ENCODE measurements around the gene UBE2J2.

GRCh38 chr1:1205769-1206375 is 67.8 kb downstream of the UBE2J2 start:
- TF ChIP-seq MXI1 (IDR thresholded peaks at IDR 0.05; ENCODE audit: borderline replicate concordance, low read depth, low read length) (no peak), ZNF558 (CRISPR knock-in tag; IDR thresholded peaks at IDR 0.05; ENCODE audit: borderline replicate concordance) (no peak), MAX (IDR thresholded peaks at IDR 0.05) (no peak), NR2C2 (CRISPR knock-in tag; IDR thresholded peaks at IDR 0.05; ENCODE audit: borderline replicate concordance) (no peak), ZFP41 (CRISPR knock-in tag; IDR thresholded peaks at IDR 0.05; ENCODE audit: borderline replicate concordance) (no peak), RAD21 (CRISPR knock-in tag; IDR thresholded peaks at IDR 0.05) (no peak), THAP9 (CRISPR knock-in tag; IDR thresholded peaks at IDR 0.05; ENCODE audit: borderline replicate concordance) (no peak), REPIN1 (CRISPR knock-in tag; IDR thresholded peaks at IDR 0.05; ENCODE audit: borderline replicate concordance, low read depth) (no peak), ATF5 (CRISPR knock-in tag; IDR thresholded peaks at IDR 0.05; ENCODE audit: low read depth) (no peak)
- TF ChIP-seq, protein P1, sequence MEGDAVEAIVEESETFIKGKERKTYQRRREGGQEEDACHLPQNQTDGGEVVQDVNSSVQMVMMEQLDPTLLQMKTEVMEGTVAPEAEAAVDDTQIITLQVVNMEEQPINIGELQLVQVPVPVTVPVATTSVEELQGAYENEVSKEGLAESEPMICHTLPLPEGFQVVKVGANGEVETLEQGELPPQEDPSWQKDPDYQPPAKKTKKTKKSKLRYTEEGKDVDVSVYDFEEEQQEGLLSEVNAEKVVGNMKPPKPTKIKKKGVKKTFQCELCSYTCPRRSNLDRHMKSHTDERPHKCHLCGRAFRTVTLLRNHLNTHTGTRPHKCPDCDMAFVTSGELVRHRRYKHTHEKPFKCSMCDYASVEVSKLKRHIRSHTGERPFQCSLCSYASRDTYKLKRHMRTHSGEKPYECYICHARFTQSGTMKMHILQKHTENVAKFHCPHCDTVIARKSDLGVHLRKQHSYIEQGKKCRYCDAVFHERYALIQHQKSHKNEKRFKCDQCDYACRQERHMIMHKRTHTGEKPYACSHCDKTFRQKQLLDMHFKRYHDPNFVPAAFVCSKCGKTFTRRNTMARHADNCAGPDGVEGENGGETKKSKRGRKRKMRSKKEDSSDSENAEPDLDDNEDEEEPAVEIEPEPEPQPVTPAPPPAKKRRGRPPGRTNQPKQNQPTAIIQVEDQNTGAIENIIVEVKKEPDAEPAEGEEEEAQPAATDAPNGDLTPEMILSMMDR (CRISPR knock-in tag; IDR thresholded peaks at IDR 0.05) = peak; percentile 49
- TF ChIP-seq, protein P2, sequence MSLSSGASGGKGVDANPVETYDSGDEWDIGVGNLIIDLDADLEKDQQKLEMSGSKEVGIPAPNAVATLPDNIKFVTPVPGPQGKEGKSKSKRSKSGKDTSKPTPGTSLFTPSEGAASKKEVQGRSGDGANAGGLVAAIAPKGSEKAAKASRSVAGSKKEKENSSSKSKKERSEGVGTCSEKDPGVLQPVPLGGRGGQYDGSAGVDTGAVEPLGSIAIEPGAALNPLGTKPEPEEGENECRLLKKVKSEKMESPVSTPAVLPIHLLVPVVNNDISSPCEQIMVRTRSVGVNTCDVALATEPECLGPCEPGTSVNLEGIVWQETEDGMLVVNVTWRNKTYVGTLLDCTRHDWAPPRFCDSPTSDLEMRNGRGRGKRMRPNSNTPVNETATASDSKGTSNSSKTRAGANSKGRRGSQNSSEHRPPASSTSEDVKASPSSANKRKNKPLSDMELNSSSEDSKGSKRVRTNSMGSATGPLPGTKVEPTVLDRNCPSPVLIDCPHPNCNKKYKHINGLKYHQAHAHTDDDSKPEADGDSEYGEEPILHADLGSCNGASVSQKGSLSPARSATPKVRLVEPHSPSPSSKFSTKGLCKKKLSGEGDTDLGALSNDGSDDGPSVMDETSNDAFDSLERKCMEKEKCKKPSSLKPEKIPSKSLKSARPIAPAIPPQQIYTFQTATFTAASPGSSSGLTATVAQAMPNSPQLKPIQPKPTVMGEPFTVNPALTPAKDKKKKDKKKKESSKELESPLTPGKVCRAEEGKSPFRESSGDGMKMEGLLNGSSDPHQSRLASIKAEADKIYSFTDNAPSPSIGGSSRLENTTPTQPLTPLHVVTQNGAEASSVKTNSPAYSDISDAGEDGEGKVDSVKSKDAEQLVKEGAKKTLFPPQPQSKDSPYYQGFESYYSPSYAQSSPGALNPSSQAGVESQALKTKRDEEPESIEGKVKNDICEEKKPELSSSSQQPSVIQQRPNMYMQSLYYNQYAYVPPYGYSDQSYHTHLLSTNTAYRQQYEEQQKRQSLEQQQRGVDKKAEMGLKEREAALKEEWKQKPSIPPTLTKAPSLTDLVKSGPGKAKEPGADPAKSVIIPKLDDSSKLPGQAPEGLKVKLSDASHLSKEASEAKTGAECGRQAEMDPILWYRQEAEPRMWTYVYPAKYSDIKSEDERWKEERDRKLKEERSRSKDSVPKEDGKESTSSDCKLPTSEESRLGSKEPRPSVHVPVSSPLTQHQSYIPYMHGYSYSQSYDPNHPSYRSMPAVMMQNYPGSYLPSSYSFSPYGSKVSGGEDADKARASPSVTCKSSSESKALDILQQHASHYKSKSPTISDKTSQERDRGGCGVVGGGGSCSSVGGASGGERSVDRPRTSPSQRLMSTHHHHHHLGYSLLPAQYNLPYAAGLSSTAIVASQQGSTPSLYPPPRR (CRISPR knock-in tag; IDR thresholded peaks at IDR 0.05; ENCODE audit: borderline replicate concordance) = no peak

All from HepG2 (cell line).